D341Med (cell line): Measurements from ENCODE around the gene FRMD4A.
"Not testable (repeated sequence)": the region's sequence is repeated elsewhere in the genome, so short reads cannot be mapped to it uniquely, and the experiment has no call there.

Experiments used
- DNase-seq: peaks from one replicate; pipeline ENCODE4 v3.0.0; 2012; ENCODE audit warnings: low spot score

Gene FRMD4A

GRCh38 chr10:13978533-13979115 lies 352.1 kb downstream of the FRMD4A start:
- no peak for DNase-seq

DNA sequence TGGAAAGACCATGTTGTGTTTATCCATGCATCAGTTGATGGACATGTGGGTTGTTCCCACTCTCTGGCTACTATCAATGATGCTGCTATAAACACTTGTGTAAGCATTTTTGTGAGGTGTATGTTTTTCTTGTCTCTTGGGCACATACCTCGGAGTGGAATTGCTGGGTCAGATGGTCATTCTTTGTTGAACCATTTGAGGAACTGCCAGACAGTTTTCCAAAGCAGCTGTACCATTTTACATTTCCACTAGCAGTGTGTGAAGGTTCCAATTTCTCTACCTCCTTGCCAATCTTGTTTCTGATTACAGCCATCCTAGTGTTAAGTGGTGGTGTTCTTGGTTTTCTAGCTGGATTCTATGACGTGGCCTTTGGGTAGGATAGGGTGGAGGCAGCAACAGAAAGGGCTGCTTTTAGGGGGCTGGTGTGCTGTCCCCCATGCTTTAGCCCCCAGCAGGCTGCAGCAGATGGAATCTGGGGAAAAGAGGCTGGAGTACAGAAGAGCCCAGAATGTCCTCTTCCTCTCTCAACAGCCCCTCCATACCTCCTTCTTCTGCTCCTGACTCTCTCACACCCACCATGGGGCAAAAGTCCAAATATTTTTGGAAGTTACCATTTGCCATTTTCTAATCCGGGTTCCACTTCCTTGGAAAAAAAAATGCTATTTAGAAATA lies 352.7 kb downstream of the FRMD4A start:
- DNase-seq, result no peak

GRCh38 chr10:13973742-13974141 lies 357.0 kb downstream of the FRMD4A start:
- no peak for DNase-seq

DNA sequence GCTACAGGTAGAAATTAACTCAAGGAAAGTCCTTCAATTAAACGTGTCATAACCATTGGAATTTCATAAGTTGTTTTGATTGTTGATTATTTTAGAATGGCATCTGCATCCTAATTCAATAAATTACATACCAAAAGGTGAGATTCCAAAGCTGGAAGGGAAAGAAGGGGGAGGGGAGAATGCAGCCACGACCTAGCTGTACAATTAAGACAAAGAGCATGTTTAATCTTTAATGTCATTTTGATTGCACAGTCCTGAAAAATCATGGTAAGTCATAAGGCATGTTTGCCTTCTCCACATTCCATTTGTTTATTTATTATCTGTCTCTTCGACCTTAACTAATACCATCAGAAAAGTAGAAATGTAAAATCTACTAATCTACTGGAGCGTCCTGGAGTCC lies 358.1 kb downstream of the FRMD4A start:
- no peak for DNase-seq

DNA sequence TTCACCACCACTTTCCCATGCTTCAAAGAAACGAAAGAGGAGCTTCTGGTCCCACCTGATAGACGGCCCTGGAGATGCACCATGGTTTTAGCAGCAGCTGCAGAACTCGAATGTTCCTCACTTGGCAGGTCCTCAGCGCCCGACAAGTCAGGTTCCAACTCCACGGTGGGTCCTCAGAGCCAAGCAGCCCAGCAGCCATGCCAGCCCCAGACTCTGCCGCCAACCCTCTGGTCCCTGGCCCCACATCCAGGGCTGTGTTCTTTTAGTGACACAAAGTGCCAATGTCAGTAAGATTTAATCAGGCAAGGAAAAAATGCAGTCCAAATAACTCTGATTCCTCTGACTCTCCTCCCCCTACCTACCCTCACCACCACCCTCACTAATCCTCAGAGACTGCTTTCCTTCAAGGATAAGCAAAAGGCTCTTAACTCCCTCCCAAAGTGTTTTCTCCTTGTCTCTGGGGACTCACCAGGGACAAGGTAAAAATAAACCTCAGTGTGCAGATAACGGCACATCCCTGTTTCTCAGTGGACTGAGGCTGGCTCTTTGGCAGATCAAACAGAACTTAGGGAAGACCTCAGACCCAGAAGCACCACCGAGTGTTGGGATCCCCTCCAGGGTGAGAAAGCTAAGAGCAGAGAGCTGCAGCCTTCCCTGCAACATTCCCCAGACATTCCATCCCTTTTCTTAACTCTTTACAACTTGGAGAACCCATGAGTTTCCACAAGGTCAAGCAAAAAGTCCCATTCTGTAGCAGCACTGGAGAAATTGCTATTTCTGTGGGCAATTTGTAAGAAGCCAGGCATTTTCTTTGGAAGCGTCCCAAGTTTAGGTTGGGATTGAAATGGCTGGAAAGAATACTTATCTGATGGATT lies 358.9 kb downstream of the FRMD4A start:
- no peak for DNase-seq

GRCh38 chr10:13970957-13971353 lies 359.8 kb downstream of the FRMD4A start:
- no peak for DNase-seq

GRCh38 chr10:13970236-13970956 lies 360.3 kb downstream of the FRMD4A start:
- DNase-seq, result no peak

DNA sequence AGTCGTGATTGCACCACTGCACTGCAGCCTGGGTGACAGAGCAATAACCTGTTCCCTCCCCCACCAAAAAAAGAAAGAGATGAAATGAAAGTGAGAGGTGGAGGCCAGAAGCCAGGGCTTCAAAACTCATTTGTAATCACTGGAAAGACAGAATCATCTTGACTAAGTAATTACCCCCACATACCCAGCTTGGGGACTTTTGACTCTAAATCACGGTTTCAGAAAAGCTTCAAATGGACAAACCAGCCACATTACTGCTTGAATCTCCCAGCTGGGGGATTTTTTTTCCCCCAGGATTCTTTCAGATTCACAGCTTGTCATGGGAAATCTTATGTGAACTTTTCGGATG lies 361.0 kb downstream of the FRMD4A start:
- DNase-seq, result no peak

GRCh38 chr10:13969118-13969791 lies 361.5 kb downstream of the FRMD4A start:
- no peak for DNase-seq

DNA sequence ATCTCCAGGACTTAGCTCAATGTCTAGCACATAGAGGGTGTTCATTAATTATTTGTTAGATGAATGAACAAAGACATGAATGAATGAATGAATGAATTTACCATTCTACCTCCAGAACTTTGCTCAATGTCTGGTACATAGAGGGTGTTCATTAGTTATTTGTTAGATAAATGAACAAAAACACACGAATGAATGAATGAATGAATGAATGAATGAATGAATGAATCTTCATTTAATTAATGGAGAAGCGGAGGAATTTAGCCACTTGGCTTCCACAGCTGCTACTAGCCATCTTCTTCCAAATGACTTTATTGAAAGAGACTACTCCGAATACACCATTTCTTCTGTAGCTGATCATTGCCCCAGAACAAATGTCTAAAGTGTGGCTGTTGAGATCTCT lies 368.9 kb downstream of the FRMD4A start:
- no peak for DNase-seq

DNA sequence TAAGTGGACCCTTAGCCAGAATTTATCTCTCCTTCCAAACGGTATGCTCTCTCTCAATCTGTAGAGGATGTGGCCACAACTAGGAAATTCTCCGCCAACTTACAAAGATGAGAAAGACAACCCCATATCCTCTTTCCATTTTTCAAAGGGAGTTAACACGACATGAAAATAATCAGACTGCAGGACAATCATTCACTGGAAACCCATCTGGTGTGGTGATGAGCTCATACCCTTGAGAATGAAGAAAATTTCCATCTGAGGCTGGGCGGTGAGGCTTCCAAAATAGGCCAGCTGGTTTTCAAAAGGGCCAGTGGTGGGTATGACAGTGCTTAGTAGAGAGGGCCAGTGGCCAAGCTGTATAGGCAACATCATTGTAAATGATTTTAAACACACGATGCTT lies 369.6 kb downstream of the FRMD4A start:
- no peak for DNase-seq

DNA sequence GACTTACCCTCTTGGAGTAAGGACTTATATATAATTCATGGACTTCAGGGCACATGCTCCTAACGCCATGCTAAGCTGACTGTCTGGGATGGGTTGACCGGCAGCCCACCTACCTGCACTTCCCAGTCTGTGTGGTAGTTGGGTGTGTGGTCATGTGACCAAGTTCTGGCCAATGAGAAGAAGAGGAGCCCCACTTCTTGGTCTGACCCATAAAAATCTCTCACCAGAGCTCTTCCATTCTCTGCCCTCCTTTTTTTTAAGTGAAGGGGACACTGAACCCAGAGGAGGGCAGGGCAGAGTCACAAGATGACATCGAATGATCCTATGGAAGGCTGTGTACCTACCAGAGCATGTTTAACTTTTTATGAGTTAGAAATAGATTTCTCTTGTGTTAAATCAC lies 370.1 kb downstream of the FRMD4A start:
- DNase-seq, result no peak

- no peak for DNase-seq
These were observed 371.0 kb downstream of the FRMD4A start for GRCh38 chr10:13959443-13960359.

GRCh38 chr10:13957856-13958255 lies 372.9 kb downstream of the FRMD4A start:
- DNase-seq, result no peak

DNA sequence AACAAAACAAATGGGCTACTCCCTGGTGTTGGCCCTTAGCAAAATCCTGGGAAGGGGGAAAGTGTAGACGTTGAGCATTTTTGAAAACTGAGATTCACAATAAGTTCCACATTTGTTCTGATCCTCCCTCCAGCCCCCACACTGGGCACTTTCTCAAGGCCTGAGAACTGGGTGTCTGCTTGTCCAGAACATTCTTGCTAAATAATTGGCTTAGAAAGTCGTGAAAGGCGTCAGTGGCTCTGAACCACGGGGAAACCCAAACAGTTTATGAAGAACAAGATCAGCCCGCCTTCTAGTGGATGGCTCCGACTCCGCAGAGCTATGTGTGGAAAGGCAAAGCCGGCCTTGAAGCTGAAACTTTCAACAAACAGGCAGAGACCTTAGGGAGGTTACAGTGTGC lies 373.9 kb downstream of the FRMD4A start:
- DNase-seq, result no peak

GRCh38 chr10:13955409-13956068 lies 375.2 kb downstream of the FRMD4A start:
- DNase-seq, result no peak

GRCh38 chr10:13954195-13954594 lies 376.5 kb downstream of the FRMD4A start:
- not testable (repeated sequence) for DNase-seq

DNA sequence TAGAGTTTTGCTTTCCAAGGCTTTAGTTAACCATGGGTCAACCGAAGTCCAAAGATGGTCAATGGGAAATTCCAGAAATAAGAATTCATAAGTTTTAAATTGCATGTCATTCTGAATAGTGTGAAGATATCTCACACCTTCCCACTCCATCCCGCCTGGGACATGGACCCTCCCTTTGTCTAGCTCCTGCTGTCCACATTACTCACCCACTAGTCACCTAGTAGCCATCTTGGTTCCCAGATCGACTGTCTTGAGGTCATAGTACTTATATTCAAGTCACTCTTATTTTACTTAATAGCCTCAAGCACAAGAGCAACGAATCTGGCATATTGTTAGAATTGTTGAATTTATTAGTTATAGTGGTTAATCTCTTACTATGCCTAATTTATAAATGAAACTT lies 377.4 kb downstream of the FRMD4A start:
- DNase-seq, result no peak

DNA sequence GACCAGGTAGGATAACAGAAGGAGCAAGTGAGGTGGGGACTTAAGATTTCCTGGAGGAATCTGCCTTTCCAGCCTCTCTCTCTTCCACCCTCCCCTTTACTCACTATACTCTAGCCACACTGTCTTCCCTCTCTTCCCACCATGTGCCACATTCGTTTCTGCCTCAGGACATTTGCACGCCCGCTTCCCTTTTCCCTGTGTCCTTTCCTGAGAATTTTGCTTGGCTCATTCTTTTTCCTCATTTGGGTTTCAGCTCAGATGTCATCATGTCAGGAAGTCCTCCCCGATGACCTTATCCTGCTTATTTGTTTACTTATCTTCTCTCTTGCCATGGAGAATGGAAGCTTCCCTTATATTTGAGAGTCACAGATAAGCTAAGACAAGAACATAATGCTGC lies 380.2 kb downstream of the FRMD4A start:
- no peak for DNase-seq

DNA sequence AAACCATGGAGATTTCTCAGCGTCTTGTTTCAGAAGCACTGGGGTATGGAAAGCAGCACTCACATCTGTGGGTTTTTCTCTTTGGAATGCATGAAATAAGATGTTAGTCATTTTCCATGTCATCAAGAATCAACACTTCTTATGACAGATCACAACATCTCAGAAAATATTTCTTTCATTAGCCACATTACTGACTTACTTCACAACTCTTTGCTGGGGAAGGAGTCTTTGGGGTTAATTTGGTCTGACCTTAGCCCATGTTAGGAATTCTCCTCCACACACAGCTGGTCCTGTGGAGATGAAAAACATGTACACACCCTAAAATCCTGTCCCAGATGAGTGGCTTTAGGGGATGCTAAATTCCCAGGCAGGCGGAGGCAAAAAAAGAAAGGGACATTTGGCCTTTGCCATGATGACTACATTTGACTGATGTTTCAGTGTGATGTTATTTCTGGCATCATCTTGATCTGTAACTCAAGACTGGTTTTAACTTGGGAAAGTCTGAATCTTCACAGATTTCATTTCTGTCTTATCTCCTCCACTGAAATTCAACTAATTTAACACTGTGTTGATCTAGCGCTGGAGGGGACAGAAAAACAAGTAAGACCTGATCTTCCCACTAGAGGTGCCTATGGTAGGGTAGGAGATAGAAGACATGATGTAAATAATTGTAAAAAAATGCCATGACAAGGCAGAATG lies 380.7 kb downstream of the FRMD4A start:
- DNase-seq, result no peak
